Measurements from ENCODE around the gene SLC7A10.
"Not testable (repeated sequence)": the region's sequence is repeated elsewhere in the genome, so short reads cannot be mapped to it uniquely, and the experiment has no call there.

Gene SLC7A10

GRCh38 chr19:33231511-33231910 is 5.9 kb upstream of the SLC7A10 start:
- TF ChIP-seq, protein P1, sequence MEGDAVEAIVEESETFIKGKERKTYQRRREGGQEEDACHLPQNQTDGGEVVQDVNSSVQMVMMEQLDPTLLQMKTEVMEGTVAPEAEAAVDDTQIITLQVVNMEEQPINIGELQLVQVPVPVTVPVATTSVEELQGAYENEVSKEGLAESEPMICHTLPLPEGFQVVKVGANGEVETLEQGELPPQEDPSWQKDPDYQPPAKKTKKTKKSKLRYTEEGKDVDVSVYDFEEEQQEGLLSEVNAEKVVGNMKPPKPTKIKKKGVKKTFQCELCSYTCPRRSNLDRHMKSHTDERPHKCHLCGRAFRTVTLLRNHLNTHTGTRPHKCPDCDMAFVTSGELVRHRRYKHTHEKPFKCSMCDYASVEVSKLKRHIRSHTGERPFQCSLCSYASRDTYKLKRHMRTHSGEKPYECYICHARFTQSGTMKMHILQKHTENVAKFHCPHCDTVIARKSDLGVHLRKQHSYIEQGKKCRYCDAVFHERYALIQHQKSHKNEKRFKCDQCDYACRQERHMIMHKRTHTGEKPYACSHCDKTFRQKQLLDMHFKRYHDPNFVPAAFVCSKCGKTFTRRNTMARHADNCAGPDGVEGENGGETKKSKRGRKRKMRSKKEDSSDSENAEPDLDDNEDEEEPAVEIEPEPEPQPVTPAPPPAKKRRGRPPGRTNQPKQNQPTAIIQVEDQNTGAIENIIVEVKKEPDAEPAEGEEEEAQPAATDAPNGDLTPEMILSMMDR (IDR thresholded peaks at IDR 0.05; ENCODE audit: extremely low read depth, missing control alignments), result no peak
- DNase-seq (ENCODE audit: low spot score), result no peak

GRCh38 chr19:33229962-33230361 is 4.3 kb upstream of the SLC7A10 start:
- TF ChIP-seq, protein P1 (IDR thresholded peaks at IDR 0.05; ENCODE audit: extremely low read depth, missing control alignments), result no peak
- no peak for DNase-seq (ENCODE audit: low spot score)

DNA sequence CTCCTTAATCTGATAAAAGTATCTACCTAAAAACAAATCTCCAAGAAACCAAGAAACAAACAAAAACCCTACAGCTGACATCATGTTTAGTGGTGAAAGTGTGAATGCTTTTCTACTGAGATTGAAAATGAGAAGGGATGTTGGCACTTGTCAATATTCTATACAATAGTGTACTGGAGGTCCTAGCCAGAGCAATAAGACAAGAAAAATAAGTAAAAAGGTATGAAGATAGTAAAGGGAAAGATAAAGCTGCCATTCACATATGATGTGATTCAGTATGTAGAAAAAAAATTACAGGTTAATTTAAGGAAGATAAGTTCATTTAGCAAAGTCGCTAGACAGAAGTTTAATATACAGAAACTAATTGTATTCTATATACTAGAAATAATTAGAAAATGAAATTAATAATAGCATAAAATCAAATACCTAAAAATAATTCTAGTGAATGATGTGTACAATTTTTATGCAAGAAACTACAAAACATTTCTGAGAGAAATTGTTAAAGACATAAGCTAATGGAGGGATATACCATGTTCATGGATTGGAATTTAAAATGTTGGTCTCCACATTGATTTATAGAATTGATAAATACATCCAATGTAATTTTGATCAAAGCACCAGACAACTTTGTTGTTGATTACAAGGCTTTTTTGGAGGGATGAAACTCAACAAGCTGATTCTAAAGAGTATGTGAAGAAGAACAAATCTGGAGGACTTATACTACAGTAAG is 2.4 kb upstream of the SLC7A10 start:
- no peak for DNase-seq (ENCODE audit: low spot score)
- TF ChIP-seq, protein P1 (IDR thresholded peaks at IDR 0.05; ENCODE audit: extremely low read depth, missing control alignments), result no peak

DNA sequence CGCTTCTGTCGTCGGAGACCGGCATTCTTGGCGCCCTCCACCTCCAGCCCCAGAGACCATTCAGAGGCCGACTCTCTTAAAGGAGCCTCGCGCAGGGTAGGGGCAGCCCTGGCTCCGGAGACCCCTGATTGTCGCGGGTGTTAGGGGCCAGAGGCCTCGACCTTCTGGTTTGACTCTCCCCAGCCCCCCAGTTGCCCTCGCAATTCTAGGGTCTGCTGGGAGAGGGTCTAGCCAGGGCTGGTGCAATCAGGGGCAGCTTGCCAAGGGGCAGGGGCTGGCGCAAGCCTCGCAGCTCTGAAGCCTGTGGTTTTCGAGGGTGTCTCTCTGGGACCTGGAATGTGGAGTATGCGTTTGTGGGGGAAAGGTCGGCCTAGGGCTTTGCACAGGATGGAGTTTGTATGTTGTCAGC is 1.6 kb upstream of the SLC7A10 start:
- DNase-seq (ENCODE audit: low spot score), result no peak
- TF ChIP-seq, protein P1 (IDR thresholded peaks at IDR 0.05; ENCODE audit: extremely low read depth, missing control alignments), result no peak

DNA sequence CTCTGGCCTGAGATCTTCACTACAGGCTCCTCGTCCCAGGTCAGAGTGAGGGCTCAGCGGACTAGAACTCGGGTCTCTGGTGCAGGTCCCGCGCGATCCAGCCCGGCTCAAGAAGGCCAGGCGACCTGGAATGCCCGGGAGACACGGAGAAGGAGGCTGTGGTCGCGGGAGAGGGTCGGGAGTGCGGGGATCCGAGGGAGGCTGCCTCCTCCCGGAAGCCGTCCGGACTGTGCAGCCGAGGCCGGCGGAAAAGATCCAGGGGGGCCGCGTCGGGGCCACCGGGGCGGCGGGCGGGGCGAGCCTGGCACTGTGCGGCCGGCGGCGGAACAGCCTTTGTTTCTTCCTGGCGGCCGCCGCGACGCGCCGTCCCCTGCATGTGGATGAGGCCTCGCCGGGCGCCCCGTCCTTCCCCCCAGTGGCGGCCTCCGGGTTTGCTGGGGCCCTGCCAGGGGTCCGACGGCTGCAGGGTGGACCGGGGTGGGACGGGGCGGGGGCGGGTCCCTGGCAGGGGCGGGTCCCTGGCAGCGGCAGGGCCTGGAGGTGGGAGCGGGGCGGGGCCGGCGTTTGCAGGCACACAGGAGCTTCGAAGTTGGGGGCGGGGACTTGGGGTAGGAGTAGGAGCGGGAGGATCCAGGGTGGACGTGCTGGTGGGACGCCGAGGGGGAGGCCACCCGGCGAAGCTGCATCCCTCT is 1.0 kb upstream of the SLC7A10 start:
- no peak for DNase-seq (ENCODE audit: low spot score)
- TF ChIP-seq, protein P1 (IDR thresholded peaks at IDR 0.05; ENCODE audit: extremely low read depth, missing control alignments), result no peak

DNA sequence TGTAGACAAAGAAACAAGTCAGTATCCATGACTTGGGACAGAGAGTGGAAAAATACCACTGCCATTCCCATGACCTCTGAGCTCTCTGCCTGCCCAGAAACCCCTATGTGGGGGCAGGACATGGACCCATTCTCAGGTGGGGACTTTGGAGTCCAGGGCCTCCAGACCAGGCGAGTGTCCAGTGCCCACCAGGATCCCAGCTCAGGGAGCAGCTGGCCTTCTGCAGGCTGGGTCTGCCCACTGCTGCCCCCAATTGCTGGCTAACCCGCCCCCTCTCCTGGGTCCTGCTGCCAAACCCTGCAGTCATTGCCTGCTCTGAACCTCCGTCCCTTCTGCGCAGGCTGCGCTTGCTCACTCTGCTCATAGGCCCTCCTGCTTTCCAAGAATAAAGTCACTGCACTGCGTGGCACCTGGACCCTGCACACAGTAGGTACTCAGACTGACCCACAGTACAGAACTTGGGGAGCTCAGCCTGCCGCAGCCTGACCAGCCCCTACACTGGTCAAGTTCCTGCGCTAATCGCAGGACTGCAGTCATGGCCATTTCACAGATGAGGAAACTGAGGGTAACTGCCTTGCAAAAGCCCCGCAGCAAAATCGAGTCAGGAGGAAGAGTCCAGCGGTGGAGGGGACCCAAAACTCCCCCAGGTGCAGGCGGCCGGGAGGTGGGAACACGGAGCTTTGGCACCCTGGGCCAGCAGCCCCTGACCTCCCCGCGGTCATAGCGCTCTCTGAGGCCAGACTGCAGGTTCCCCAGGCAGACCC is 774 bp downstream of the SLC7A10 start:
- TF ChIP-seq, protein P1 (IDR thresholded peaks at IDR 0.05; ENCODE audit: extremely low read depth, missing control alignments), result no peak
- DNase-seq (ENCODE audit: low spot score), result no peak

DNA sequence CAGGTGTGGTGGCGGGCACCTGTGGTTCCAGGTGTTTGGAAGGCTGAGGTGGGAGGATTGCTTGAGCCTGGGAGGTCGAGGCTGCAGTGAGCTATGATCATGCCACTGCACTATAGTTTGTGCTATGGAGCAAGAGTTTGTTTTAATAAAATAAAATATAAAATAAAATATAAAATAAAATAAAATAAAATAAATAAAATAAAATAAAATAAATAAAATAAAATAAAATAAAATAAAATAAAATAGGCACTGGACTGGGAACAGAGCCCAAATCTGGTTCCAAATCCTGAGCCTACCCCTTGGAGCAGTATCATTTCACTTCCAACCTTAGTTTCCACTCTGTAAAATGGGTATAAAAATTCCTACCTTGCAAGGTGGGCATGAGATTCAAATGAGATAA is 3.4 kb downstream of the SLC7A10 start:
- not testable (repeated sequence) for DNase-seq (ENCODE audit: low spot score)
